Measurements from ENCODE around the gene ZBTB7C.

DNA sequence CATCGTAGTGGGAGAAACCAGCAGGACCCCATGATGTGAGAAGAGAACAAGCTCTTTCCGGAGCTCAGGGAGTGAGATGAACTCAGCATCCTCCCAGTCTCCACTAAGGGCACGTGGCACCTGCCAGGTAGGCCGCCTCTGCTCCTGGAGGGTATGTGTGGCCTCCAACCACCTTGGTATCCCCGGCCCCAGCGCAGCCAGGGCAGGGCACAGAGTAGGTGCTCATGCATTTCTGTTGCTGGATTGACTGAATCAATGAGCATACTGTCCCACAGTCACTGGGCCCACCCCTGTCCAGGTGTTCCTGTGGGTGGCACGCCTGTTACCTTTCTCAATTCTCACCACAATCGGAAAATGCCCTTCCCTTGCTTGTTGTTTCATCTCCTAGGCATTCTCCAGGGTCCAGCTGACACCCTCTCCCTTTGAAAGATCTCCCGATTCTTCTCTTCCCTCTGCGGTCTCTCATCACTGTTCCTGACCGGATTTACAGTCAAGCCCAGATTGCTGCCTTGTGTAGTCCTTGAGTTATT, 340.2 kb downstream of the ZBTB7C start:
- TF ChIP-seq, protein P1, sequence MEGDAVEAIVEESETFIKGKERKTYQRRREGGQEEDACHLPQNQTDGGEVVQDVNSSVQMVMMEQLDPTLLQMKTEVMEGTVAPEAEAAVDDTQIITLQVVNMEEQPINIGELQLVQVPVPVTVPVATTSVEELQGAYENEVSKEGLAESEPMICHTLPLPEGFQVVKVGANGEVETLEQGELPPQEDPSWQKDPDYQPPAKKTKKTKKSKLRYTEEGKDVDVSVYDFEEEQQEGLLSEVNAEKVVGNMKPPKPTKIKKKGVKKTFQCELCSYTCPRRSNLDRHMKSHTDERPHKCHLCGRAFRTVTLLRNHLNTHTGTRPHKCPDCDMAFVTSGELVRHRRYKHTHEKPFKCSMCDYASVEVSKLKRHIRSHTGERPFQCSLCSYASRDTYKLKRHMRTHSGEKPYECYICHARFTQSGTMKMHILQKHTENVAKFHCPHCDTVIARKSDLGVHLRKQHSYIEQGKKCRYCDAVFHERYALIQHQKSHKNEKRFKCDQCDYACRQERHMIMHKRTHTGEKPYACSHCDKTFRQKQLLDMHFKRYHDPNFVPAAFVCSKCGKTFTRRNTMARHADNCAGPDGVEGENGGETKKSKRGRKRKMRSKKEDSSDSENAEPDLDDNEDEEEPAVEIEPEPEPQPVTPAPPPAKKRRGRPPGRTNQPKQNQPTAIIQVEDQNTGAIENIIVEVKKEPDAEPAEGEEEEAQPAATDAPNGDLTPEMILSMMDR (IDR thresholded peaks at IDR 0.05) = no peak
- TF ChIP-seq POLR2A (IDR thresholded peaks at IDR 0.05) = no peak
- no peak for TF ChIP-seq EP300 (IDR thresholded peaks at IDR 0.05)
